ENCODE data around the gene IFNA4.
"Not testable (repeated sequence)": the region's sequence is repeated elsewhere in the genome, so short reads cannot be mapped to it uniquely, and the experiment has no call there.

The IFNA4 gene

DNA sequence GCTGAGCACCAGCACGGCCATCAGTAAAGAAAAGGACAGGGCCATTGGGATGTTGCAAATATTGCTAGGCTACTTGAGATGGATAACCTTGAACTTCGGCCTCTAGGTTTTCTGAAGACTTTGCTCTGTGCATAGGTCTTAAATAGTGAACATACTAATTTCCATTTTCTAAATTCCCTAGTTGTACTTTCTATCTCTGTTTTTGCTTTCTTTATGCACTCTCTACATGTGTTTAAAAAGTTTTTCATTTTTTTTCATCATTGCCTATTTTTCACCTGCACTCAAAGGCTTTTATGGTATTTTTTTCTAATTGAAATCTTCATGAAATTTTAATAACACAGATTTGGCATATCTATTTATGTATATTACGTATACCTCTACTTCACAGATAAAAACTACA, at the start of gene IFNA4:
Gene IFNA4, minus strand, starts transcription at position 101 of the 400 bp plus-strand sequence. Its CDS starts 56 bp downstream, at position 45.
- not testable (repeated sequence) for H3K36me3 Mint-ChIP-seq; H3K27me3 Mint-ChIP-seq; ATAC-seq (ENCODE audit: low read depth); H3K27ac Mint-ChIP-seq; H3K9me3 Mint-ChIP-seq; DNase-seq (ENCODE audit: low spot score in 2 of 2); H3K4me3 Mint-ChIP-seq; H3K4me1 Mint-ChIP-seq

DNA sequence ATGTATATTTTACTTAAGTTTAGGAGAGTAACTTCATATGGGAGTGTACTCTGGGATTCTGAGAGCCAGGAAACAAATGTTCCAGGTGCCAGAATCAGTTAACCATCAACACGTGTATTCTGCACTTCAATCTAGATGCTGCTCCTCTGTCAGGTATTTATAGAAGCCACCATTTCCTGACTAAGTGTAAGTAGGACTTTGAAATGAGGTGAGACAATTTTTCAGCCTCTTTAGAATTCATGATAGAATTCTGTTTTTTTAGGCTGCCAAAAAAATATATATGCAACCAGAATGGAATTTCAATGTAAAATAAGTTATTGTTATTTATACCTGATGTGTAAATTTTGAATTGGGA, 49.0 kb upstream of the IFNA4 start:
- not testable (repeated sequence) for DNase-seq (ENCODE audit: low spot score in 2 of 2); H3K4me3 Mint-ChIP-seq; H3K36me3 Mint-ChIP-seq; H3K27me3 Mint-ChIP-seq; H3K4me1 Mint-ChIP-seq; H3K9me3 Mint-ChIP-seq; ATAC-seq (ENCODE audit: low read depth)
- peak overlapping the region; percentile 32 for H3K27ac Mint-ChIP-seq

DNA sequence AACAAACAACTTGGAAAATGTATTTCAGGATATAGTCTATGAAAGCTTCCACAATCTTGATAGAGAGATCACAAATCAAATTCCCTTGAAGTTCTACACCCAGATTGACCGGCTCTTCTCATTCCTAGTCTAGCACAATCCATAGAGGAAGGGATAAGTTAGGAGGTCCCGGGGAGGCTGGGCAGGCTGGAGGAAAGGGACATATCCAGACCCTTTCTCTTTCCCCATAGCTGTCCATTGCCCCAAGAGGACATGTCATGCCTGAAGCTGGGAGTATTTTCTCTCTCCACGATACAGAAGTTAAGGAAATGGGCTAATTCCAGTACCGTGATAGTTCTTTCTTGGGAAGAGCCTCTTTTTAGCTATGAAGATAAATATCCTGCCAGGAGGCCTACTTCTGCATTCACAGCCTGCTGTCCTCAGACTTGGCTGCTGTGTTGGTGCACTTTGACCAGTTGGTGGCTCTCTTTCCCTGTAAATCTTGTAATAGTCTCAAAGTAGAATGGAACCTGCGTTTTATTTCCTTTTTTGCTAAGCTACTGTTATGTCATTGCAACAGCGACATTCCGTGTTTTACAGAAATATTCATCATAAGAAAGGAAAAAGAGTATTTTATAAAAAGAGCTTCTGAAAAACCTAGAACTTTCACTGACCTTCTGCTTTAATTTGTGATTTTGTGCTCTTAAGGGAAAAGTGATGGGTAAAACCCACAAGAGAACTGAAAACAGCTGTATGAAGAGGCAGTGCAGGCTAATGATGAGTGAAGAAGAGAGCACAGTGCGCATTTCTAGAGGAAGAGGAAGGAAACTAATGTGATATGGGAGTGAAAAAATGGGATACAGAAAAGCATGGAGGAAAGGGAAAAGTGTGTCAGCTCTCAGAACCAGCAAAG, 48.3 kb upstream of the IFNA4 start:
- H3K36me3 Mint-ChIP-seq, H3K4me1 Mint-ChIP-seq, H3K4me3 Mint-ChIP-seq, H3K9me3 Mint-ChIP-seq, H3K27ac Mint-ChIP-seq, H3K27me3 Mint-ChIP-seq: not testable (repeated sequence)
- DNase-seq (ENCODE audit: low spot score in 2 of 2) (peak in 1 of 2 donors; percentile 41), ATAC-seq (ENCODE audit: low read depth) (peak; percentile 95)

DNA sequence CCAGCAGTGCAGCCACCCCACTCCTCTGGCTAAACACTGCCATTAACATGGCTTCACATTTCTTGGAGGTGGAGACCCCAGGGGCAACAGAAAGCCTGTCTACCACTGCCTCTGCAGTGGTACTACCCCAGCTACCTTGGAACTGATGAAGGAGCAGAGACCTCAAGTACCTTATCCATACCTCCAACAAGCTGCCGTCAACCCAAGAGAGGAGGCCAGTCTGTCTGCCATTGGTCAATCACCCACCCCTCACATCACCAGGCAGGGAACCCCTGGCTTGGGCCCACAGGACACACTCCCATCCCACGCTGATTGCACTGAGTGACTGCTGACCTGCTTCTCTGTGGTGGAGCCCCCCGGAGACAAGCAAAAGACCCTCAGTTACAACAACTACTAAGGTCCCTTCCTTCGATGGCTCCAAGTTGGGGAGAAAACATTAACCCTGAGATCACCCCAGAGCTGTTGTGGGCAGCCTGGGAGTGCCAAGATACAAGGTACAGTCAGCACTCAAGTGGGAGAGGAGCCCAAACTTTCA, 46.8 kb upstream of the IFNA4 start:
- DNase-seq (ENCODE audit: low spot score in 2 of 2) (no peak), ATAC-seq (ENCODE audit: low read depth) (no peak)
- Mint-ChIP-seq H3K27me3 (peaks cover 5% of the 10 kb centered on the region), H3K4me3 (no peak overlapping the region), H3K4me1 (peaks cover 3% of the 10 kb centered on the region), H3K9me3 (no peaks in the 10 kb centered on the region), H3K36me3 (no peaks in the 10 kb centered on the region), H3K27ac (no peak overlapping the region)

DNA sequence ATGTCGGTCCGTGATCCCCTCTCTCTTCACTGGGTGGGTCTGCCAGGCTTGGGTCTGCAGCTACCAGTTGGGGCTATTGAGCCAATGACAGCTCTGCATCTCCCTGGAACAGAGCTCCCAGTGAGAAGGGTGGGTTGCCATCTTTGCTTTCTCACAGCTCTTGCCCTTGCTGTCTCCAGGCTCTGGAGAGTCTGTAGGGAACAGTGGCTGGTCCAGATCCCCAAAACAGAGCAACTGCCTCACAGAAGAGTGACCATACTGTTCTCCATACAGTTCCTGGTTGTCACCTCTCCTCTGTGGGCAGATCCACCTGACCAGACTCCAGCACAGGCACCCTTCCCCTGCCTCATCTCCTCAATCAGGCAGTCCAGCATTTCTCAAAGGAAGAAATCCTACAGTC, 45.9 kb upstream of the IFNA4 start:
- H3K4me3 Mint-ChIP-seq: no peak overlapping the region
- DNase-seq (ENCODE audit: low spot score in 2 of 2) (no peak), ATAC-seq (ENCODE audit: low read depth) (no peak)
- peaks cover 3% of the 10 kb centered on the region for H3K4me1 Mint-ChIP-seq
- no peak overlapping the region for H3K27ac Mint-ChIP-seq
- no peaks in the 10 kb centered on the region for H3K36me3 Mint-ChIP-seq
- H3K9me3 Mint-ChIP-seq: no peaks in the 10 kb centered on the region
- H3K27me3 Mint-ChIP-seq: peaks cover 2% of the 10 kb centered on the region

DNA sequence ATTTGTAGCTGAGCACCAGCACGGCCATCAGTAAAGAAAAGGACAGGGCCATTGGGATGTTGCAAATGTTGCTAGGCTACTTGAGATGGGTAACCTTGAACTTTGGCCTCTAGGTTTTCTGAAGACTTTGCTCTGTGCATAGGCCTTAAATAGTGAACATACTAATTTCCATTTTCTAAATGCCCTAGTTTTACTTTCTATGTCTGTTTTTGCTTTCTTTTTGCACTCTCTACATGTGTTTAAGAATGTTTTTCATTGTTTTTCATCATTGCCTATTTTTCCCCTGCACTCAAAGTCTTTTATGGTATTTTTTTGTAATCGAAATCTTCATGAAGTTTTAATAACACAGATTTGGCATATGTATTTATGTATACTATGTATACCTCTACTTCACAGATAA, 40.7 kb upstream of the IFNA4 start, which contains the start of gene IFNA17:
Gene IFNA17, minus strand, starts transcription at position 101 of the 400 bp plus-strand sequence. Its CDS starts 49 bp downstream, at position 52.
- no peak within 1 kb of the TSS for H3K27ac Mint-ChIP-seq

DNA sequence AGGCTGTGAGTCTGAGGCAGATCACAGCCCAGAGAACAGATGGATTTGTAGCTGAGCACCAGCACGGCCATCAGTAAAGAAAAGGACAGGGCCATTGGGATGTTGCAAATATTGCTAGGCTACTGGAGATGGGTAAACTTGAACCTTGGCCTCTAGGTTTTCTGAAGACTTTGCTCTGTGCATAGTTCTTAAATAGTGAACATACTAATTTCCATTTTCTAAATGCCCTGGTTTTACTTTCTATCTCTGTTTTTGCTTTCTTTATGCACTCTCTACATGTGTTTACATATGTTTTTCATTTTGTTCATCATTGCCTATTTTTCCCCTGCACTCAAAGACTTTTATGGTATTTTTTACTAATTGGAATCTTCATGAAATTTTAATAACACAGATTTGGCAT, 29.8 kb upstream of the IFNA4 start, which contains the start of gene IFNA16:
Gene IFNA16, minus strand, starts transcription at position 101 of the 400 bp plus-strand sequence. Its CDS starts 6 bp downstream, at position 95.
- not testable (repeated sequence) for DNase-seq (ENCODE audit: low spot score in 2 of 2); H3K9me3 Mint-ChIP-seq; H3K4me3 Mint-ChIP-seq; H3K27me3 Mint-ChIP-seq; H3K36me3 Mint-ChIP-seq; ATAC-seq (ENCODE audit: low read depth); H3K4me1 Mint-ChIP-seq; H3K27ac Mint-ChIP-seq

More for the DNA sequence above, 40.7 kb upstream of the IFNA4 start, which contains the start of gene IFNA17:
- Mint-ChIP-seq H3K4me3 (no peak within 1 kb of the TSS), H3K9me3 (no peaks in the 10 kb centered on the region), H3K36me3 (no peaks in the 10 kb centered on the region), H3K27me3 (peaks cover 4% of the 10 kb centered on the region), H3K4me1 (no peaks in the 10 kb centered on the region)
- ATAC-seq (ENCODE audit: low read depth): no peak
- DNase-seq (ENCODE audit: low spot score in 2 of 2): no peak

DNA sequence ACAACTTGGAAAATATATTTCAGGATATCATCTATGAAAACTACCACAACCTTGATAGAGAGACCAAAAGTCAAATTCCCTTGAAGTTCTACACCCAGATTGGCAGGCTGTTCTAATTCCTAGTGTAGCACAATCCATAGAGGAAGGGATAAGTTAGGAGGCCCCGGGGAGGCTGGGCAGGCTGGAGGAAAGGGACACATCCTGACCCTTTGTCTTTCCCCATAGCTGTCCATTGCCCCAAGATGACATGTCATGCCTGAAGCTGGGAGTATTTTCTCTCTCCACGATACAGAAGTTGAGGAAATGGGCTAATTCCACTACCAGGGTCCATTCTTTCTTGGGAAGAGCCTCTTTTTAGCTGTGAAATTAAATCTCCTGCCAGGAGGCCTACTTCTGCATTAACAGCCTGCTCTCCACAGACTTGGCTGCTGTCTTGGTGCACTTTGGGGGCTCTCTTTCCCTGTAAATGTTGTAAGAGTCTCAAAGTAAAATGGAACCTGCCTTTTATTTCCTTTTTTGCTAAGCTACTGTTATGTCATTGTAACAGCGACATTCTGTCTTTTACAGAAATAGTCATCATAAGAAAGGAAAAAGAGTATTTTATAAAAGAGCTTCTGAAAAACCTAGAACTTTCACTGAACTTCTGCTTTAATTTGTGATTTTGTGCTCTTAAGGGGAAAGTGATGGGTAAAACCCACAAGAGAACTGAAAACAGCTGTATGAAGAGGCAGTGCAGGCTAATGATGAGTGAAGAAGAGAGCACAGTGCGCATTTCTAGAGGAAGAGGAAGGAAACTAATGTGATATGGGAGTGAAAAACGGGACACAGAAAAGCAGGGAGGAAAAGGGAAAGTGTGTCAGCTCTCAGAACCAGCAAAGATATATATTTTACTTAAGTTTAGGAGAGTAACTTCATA, 26.3 kb upstream of the IFNA4 start:
- not testable (repeated sequence) for DNase-seq (ENCODE audit: low spot score in 2 of 2); H3K27ac Mint-ChIP-seq; H3K4me3 Mint-ChIP-seq; H3K4me1 Mint-ChIP-seq; H3K9me3 Mint-ChIP-seq; H3K27me3 Mint-ChIP-seq; H3K36me3 Mint-ChIP-seq
- peak; percentile 48 for ATAC-seq (ENCODE audit: low read depth)

DNA sequence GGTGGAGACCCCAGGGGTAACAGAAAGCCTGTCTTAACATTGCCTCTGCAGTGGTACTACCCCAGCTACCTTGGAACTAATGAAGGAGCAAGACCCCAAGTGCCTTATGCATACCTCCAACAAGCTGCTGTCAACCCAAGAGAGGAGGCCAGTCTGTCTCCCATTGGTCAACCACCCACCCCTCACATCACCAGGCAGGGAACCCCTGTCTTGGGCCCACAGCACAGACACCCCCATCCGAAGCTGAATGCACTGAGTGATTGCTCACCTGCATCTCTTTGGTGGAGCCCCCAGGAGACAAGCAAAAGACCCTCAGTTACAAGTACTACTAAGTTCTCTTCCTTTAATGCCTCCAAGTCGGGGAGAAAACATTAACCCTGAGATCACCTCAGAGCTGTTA, 24.8 kb upstream of the IFNA4 start:
- H3K4me3 Mint-ChIP-seq; H3K27ac Mint-ChIP-seq; H3K27me3 Mint-ChIP-seq; H3K4me1 Mint-ChIP-seq; H3K9me3 Mint-ChIP-seq; ATAC-seq (ENCODE audit: low read depth); DNase-seq (ENCODE audit: low spot score in 2 of 2); H3K36me3 Mint-ChIP-seq: not testable (repeated sequence)

DNA sequence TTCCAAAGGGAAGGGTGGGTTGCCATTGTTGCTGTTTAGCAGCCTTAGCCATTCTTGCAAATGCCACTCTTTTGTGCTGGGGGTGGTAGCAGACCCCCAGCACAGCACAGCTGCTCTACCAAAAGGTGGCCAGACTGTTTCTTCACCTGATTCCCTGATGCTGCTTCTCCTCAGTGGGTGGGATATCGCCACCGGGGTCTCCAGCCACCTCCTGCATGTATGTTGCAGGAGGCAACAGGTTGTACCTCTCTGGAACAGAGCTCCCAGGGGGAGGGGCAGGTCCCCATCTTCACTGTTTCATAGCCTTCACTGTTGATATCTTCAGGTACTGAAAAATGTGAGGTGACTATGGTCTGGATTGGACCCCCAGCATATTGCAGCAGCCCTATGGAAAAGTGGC, 23.4 kb upstream of the IFNA4 start:
- not testable (repeated sequence) for H3K27ac Mint-ChIP-seq; H3K4me3 Mint-ChIP-seq; ATAC-seq (ENCODE audit: low read depth); DNase-seq (ENCODE audit: low spot score in 2 of 2); H3K36me3 Mint-ChIP-seq; H3K4me1 Mint-ChIP-seq; H3K9me3 Mint-ChIP-seq; H3K27me3 Mint-ChIP-seq

DNA sequence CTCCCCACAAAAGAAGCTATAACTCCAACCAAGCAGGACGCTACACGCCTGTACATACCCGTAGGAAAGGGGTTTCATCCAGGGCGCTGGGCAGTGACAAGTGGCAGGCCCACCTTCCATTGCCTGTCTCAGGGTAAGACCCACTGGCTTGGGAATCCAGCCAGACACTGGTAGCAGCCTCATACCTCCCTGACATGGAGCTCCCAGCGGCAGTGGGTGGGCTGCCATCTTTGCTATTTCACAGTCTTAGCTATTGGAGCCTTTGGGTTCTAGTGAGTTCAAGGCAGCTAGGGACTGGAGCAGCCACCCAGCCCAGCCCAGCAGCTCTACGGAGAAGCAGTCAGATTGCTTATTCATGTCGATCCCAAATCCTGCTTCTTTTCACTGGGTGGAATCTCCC, 22.9 kb upstream of the IFNA4 start:
- Mint-ChIP-seq H3K27me3 (peaks cover 5% of the 10 kb centered on the region), H3K9me3 (no peaks in the 10 kb centered on the region), H3K4me1 (peaks cover 2% of the 10 kb centered on the region), H3K27ac (no peak overlapping the region), H3K4me3 (no peak overlapping the region), H3K36me3 (no peaks in the 10 kb centered on the region)
- DNase-seq (ENCODE audit: low spot score in 2 of 2) (no peak), ATAC-seq (ENCODE audit: low read depth) (no peak)

DNA sequence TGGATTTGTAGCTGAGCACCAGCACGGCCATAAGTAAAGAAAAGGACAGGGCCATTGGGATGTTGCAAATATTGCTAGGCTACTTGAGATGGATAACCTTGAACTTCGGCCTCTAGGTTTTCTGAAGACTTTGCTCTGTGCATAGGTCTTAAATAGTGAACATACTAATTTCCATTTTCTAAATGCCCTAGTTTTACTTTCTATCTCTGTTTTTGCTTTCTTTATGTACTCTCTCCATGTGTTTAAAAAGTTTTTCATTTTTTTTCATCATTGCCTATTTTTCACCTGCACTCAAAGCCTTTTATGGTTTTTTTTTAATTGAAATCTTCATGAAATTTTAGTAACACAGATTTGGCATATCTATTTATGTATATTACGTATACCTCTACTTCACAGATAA, 19.7 kb upstream of the IFNA4 start, which contains the start of gene IFNA10:
Gene IFNA10, minus strand, starts transcription at position 101 of the 400 bp plus-strand sequence. Its CDS starts 46 bp downstream, at position 55.
- not testable (repeated sequence) for H3K9me3 Mint-ChIP-seq; DNase-seq (ENCODE audit: low spot score in 2 of 2); H3K36me3 Mint-ChIP-seq; H3K4me3 Mint-ChIP-seq; ATAC-seq (ENCODE audit: low read depth); H3K27me3 Mint-ChIP-seq; H3K4me1 Mint-ChIP-seq; H3K27ac Mint-ChIP-seq

DNA sequence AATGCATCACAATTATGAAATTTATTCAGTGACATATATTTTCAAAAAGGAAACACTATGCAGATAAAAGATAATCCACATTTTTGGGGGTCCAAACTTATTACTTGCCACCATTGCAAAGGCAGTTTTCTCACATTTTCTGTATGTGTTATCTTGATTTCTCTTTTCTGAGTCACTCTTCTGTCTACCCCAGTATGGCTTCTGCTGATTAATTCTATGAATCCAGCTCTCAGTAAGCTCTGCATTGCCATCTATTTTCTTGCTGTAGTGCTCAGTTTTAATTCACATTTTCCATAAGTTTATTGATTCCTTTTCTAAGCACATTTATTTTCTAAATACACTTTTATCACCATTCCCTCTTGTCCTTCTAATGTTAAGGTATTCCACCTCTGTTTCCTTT, 17.8 kb upstream of the IFNA4 start:
- peaks cover 8% of the 10 kb centered on the region for H3K27me3 Mint-ChIP-seq
- H3K27ac Mint-ChIP-seq: no peak overlapping the region
- H3K9me3 Mint-ChIP-seq: no peaks in the 10 kb centered on the region
- peaks cover 1% of the 10 kb centered on the region for H3K36me3 Mint-ChIP-seq
- H3K4me3 Mint-ChIP-seq: no peak overlapping the region
- no peak for DNase-seq (ENCODE audit: low spot score in 2 of 2)
- no peak for ATAC-seq (ENCODE audit: low read depth)
- no peaks in the 10 kb centered on the region for H3K4me1 Mint-ChIP-seq

DNA sequence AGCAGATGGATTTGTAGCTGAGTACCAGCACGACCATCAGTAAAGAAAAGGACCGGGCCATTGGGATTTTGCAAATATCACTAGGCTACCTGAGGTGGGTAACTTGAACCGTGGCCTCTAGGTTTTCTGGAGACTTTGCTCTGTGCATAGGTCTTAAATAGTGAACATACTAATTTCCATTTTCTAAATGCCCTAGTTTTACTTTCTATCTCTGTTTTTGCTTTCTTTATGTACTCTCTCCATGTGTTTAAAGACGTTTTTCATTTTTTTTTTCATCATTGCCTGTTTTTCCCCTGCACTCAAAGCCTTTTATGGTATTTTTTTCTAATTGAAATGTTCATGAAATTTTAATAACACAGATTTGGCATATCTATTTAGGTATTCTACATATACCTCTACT, 14.7 kb upstream of the IFNA4 start, which contains the start of gene IFNA7:
Gene IFNA7, minus strand, starts transcription at position 101 of the 400 bp plus-strand sequence. Its CDS starts 40 bp downstream, at position 61.
- H3K27me3 Mint-ChIP-seq; ATAC-seq (ENCODE audit: low read depth); H3K4me1 Mint-ChIP-seq; H3K27ac Mint-ChIP-seq; DNase-seq (ENCODE audit: low spot score in 2 of 2); H3K4me3 Mint-ChIP-seq; H3K9me3 Mint-ChIP-seq; H3K36me3 Mint-ChIP-seq: not testable (repeated sequence)
